ENCODE results near the gene TRAF3.

The TRAF3 gene

GRCh38 chr14:102907980-102908730, 130.9 kb downstream of the TRAF3 start:
- TF ChIP-seq, protein P1, sequence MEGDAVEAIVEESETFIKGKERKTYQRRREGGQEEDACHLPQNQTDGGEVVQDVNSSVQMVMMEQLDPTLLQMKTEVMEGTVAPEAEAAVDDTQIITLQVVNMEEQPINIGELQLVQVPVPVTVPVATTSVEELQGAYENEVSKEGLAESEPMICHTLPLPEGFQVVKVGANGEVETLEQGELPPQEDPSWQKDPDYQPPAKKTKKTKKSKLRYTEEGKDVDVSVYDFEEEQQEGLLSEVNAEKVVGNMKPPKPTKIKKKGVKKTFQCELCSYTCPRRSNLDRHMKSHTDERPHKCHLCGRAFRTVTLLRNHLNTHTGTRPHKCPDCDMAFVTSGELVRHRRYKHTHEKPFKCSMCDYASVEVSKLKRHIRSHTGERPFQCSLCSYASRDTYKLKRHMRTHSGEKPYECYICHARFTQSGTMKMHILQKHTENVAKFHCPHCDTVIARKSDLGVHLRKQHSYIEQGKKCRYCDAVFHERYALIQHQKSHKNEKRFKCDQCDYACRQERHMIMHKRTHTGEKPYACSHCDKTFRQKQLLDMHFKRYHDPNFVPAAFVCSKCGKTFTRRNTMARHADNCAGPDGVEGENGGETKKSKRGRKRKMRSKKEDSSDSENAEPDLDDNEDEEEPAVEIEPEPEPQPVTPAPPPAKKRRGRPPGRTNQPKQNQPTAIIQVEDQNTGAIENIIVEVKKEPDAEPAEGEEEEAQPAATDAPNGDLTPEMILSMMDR (conservative IDR thresholded peaks at IDR 0.05): no peak
- no peak overlapping the region for H3K27ac ChIP-seq

DNA sequence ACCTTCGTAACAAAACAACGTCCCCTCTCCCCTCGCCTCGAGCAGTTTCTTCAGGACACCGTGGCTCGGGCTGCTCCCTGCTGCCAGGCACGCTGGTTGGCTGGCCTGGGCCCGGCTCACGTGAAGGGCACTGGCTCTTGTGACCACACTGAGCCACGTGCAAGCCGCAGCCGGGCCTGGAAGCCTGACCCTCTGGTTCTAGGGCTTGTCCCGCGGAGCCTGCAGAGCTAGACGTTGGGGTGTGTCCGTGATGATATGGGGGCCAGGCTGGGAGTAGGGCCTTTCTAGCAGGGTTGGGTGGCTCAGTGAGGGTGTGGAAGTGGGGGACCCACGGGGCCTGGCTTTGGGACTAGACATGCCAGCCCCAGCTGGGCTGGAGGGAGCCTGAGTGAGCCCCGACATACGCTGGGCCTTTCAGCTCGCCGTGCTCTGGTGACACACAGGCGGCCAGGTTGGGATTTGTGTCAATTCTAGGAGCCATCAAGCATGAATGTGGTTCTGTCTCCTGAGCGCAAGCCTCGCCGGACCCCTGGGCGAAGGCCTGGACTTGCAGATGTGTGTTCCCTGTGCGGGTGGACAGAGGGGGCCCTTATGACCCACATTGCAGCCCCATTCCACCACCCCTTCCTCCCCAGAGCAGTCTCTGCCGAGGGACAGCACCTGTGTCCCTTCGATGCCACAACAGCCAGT, 131.7 kb downstream of the TRAF3 start:
- TF ChIP-seq, protein P1 (conservative IDR thresholded peaks at IDR 0.05): no peak
- H3K27ac ChIP-seq: no peak overlapping the region

GRCh38 chr14:102909462-102909861, 132.2 kb downstream of the TRAF3 start:
- TF ChIP-seq, protein P1 (conservative IDR thresholded peaks at IDR 0.05): no peak
- no peak overlapping the region for H3K27ac ChIP-seq

- no peak overlapping the region for H3K27ac ChIP-seq
- TF ChIP-seq, protein P1 (conservative IDR thresholded peaks at IDR 0.05): no peak
These were observed 132.7 kb downstream of the TRAF3 start for GRCh38 chr14:102909911-102910310.

- H3K27ac ChIP-seq: no peak overlapping the region
- TF ChIP-seq, protein P1 (conservative IDR thresholded peaks at IDR 0.05): no peak
These were observed 133.2 kb downstream of the TRAF3 start for GRCh38 chr14:102910442-102910841.

- no peak overlapping the region for H3K27ac ChIP-seq
- TF ChIP-seq, protein P1 (conservative IDR thresholded peaks at IDR 0.05): no peak
These were observed 134.3 kb downstream of the TRAF3 start for GRCh38 chr14:102911541-102911951.

DNA sequence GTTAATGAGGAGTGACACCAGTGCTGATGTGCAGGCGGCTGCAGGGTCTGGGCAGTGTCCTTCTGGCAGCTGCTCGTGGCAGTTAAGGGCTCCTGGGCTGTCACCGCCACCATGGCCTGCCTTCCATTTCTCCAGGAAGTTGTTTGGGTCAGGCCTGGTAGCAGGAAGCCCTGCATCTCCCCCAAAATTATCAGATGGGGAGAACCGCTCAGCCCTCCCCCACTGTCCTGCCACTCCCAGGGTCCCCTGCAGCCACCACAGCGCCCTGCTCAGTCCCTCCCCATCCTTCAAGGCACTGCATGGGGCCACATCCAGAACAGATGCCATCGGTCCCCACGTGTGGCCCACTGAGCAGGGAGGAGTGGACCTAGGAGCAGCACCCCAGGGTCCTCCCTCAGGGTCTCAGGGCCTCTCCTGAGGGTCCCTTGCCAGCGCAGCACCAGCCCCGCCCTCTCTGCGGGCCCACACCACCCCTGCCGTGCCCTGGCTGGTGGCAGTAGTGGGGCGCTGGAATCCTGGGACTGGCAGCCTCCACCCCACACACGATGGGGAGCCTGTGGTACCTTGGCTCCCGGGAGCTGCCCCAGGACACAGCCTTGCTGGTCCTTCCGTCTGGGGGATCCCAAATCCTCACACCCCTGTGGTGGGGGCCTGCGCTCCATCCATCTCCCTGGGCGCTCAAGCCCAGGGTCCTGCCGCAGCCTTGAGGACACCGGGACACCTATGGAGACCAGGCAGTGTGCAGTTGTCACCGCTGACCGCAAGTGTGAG, 134.9 kb downstream of the TRAF3 start:
- TF ChIP-seq, protein P1 (conservative IDR thresholded peaks at IDR 0.05): no peak
- no peak overlapping the region for H3K27ac ChIP-seq

Measured in VCaP (cell line).